Limb (tissue), 2 donors: ENCODE results near the gene WBP2.
A peak's percentile ranks its signal among the peaks of the same experiment; 100 is the strongest.

Experiments
- DNase-seq, 2 donors: peaks; one replicate each; pipeline ENCODE4 v3.0.0-alpha.2; 2016; ENCODE audit errors: extremely low spot score in 2 of 2

WBP2 gene

DNA sequence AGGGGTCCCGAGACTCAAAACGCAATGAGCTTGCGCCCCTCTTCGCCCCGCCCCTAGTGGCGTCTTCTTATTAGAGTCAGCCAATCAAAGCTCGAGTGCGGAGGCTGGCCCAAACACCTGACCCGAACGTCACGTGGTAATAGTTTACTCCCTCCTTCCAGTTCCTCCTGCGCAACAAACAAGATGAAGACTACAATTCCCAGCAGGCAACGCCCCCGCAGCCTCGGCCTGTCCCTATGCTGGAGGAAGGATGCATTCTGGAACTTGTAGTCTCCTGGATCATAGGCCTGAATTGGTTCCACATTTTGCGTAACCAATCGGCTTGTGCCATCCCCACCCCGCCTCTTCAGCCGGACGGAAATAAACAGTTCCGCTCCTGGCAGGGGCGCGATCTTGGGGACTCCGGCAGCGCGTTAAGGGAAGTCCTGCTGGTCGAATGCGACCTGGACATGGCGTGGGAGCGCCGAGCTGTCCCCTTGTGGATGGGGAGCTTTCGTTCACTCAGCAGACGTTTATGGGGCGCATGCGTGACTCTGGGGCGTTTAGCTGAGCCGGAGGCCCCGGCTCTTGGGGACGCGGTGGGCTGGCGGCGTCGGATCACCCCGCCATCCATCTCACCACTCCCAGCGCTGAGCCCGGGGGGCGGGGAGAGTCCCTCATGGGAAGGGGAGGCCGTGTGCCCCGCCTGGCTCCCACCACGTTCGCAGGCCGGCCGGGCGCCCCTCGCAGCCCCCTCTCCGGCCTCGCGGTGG is at the start of gene WBP2:
WBP2 (minus strand) TSS at position 26 of the 752 bp plus-strand sequence. CDS start 38 bp downstream, outside the sequence.
- DNase-seq = peak; percentile 96 to 100

DNA sequence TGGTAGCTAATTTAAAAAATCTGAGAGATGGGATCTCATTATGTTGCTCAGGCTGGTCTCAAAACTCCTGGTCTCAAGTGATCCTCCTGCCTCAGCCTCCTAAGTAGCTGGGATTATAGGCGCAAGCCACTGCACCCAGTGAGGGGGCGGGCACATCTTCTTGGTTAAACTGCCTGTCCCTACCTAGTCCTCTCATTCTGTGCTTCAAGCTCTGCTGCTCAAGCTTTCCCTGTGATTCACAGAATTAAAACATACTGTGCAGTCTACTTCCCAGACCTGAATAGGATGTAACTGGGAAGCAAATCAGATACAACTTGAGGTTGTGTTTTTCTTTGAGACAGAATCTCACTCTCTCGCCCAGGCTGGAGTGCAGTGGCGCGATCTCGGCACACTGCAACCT is 47.3 kb upstream of the WBP2 start:
- DNase-seq = no peak

DNA sequence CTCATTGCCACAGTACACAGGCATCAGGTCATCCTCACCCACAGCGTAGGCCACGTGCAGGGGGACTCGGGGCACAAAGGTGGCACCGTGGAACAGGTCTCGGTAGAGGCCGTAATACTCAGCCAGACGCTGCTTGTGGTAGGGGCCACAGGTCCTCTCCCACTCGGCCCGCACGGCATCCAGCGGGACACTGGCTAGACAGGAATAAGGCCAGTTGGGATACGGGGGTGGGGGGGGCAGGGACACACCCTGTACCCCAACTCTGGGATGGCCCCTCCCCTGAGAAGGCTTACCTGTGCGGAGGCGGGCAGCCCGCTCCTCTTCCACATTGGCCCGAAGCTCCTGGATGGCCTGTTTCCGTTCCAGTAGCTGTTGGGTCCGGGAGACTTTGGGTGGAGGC is 46.6 kb upstream of the WBP2 start:
- no peak for DNase-seq

DNA sequence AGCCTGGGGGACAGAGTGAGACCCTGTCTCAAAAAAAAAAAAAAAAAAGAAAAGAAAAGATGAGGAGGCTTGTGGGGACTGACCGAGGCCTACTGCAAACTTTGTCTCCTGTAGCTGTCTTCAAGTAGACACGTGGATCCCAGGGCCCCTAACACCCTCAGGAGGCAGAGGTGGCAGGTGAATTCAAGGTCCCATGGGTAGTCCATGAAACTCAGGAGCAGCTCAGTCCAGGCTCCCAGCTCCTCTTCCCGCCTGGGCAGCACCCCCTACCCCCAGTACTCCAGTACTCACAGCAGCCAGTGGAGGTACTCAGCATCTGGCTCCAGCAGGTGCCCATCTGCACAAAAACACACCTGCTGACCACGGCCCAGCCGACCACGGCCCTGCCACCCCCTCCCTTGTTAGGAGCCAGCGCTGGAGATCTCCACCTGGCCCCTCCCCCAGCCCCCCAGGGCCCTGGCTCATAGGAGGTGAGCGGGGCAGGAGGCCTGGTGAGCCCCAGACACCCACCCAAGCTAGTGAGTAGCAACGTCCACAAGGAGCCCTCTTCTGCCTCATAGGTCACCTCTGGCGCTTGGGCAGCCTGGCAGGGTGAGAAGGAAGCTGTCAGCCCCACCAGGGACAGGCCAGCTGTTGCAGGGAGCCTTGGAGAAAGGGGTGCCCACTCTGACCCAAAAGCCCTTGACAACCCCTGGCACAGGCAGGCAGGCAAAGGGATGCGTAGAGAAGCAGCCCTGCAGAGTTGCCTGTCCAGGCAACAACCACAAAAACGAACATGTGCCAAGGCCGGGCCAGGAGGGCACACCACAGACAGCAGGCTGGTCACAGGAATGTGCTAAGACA is 45.8 kb upstream of the WBP2 start:
- peak in 1 of 2 donors; percentile 27 for DNase-seq

DNA sequence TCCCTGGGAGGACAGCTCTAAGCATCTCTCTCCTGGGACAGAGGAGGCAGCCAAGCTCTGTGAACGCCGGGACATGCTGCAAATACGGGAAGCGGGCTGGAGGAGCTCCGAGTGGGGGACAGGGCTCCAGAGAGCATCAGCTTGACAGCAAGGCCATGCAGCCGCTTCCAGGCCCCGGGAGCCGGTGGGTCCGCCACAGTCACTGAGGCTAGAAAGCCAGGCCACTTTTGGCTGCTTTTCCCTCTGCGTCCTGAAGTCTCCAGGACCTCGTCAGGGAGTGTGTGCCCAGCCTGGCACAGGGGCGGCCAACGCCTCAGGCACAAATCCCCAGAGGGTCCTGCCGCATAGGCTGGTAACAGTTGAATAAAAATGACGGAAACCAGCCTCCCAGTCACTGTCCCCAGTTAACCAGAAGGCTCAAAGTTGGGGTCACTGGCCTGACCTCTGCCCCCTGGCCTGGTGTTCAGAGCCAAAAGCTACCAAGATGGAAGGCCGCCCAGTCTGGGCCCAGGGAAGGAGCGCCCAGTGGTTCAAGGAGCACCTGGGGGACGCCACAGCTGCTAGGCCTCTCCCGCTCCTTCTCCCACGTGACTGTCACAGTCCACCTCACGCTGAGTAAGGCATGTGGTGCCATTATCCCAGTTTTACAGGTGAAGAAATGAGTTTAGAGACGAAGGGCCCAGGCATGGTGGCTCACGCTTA is 44.8 kb upstream of the WBP2 start:
- DNase-seq = no peak

DNA sequence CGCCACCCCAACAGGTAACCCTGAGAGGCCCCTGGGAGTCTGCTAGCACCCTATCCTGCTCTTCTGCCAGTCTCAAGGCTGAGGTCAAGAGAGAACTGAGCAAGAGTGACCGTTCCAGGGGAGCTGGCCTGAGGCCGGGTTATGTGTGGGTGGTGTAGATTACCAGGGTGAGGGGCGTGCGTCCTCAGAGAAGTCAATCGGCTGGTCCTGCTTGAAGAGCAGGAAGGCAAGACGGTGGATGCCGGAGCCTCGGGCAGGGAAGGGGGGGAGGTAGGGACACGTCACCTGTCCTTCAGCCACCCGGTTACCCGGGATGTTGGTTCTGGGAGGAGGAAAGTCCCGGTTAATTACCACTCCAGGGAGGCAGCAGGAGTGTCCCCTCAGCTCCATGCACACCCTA is 44.2 kb upstream of the WBP2 start:
- DNase-seq = peak in 1 of 2 donors; percentile 27

DNA sequence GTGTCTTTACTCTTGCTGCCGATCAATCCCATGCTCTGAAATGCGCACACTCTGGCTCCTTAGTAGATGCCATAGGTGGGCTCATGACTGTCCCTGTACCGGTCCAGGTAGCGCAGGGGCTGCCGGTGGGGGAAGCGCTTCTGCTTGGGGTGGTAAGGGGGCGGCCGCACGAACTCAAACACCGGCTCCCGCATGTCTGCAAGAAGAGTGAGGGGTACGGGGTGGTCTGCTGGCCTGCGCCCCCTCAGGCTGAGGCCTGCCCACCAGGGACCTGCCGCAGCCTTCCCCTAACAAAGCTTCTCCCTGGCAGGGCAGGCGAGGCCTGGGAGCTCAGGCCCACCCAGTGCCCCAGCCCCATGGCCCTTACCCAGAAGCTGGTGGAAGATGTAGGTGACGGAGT is 43.7 kb upstream of the WBP2 start:
- no peak for DNase-seq

DNA sequence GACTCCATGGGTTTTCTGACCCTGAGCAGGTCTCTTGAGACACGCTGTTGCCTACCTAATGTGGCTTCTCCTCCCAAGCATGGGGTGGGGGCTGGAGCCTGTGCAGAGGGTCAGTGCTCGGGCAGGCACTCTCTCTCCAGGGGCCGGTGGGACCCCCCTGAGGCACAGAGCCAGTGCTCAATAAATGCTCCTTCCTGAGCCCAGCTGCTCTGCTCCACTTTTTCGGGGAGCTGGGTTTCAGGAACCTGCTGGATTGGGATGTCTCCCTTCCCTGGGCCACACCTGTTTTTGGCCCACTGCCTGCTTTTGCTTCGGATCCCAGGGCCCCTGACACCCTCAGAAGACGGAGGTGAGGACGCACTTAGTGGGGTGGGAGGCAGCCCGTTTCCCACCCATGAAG is 42.9 kb upstream of the WBP2 start:
- peak in 1 of 2 donors; percentile 29 for DNase-seq

DNA sequence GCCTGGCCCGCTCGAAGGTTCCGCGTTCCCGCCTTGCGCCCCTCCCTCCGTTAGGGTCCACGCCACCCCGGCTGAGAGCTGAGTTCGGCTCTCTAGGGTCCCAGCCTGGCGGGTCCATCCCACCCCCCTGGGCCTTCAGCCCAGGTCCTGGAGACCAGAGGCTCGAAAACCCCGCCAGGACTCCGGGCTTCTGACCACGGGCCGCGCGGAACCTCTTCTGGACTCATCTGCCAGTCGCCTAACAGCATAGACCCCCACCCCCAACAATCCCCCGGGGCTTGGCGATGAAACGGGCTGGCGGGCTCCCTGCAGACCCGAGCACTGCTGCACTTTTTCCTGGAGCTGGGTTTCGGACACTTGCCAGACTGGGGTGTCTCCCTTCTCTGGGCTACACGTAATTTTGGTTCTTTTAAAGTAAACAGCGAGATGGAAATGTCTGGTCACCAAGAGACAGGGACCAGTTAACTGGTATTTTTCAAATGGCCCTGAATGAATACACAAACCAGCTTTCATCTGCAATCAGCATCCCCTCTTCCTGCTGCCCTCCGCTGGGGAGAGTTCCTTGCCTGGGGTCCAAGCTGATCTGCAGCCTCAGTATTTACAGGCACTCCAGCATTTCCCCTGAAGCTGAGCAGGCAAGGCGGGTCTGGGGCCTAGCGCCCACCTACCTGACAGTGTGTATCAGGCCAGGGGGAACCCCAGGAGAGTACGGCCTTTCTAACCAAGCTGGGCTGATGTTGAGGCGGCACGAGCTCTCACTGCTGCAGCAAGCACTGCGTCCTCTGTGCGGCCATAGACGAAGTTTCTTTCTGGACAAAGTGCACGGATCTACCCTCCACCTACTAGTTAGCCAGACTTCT is 42.3 kb upstream of the WBP2 start:
- peak in 1 of 2 donors; percentile 26 for DNase-seq

DNA sequence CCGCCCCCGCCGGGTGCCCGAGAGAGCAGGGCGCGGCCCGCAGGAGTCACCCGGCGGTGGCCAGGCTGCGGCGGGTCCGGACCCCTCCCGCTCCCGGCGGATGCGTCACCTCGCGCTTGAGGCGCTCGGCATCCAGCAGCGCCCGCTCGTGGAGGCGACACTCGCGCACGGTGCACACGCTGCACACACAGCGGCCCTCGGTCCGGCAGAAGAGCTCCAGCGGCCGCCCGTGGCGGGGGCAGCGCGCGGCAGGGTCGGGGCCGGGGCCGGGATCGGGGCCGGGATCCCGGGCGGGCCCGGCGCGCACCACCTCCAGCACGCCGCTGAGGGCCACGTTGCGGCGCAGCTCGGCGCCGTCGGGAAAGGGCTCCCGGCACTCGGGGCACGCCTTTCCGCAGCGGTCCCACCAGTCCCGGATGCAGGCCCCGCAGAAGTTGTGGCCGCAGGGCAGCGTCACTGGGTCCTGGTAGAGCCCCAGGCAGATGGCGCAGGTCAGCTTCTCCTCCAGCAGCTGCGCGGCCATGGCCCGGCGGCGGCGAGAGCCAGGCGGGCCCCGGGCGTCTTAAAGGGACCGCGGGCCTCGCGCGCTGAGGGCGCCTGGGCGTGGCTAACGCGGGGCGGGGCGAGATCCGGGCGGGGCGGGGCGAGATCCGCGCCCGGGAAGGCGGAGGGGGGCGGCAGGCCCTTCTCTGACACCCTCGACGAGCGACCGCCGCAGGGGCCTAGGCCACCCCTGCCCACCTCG is 41.5 kb upstream of the WBP2 start, which contains the start of gene TRIM65:
TRIM65 (minus strand) TSS at position 537 of the 745 bp plus-strand sequence; CDS start at position 523, 14 bp downstream.
- peak; percentile 76 to 87 for DNase-seq

DNA sequence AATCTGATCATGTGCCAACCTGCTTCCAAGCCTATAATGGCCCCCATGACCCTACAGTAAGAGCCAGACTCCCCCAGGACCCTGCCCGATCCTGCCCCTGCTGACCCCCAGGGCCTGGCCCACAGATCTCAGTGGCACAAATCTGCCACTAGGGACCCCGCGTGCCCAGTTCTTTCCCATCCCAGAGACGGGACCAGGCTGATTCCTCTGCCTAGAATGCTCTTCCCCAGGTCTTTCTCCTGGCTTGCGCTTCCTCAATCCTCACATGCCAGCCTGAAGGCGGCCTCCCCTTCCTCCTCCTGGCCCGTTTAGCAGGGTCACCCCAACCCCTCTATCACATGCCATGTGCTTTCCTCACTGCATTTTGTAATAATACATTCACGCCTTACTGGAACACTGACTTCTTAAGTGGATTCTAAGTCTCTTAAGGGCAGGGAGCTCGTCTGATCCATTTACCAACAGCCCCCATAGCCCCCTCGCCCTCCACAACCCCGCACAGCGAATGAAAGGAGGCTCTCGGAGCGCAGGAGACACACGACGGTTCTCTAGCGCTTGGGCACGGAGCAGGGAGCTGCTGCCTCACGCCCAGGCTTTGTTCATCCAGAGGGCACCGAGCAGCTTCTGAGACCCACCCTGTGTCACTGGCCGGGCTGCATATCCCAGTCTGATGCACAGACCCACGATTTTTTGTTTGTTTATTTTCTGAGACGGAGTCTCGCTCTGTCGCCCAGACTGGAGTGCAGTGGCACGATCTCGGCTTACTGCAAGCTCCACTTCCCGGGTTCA is 40.4 kb upstream of the WBP2 start:
- DNase-seq = peak in 1 of 2 donors; percentile 34

DNA sequence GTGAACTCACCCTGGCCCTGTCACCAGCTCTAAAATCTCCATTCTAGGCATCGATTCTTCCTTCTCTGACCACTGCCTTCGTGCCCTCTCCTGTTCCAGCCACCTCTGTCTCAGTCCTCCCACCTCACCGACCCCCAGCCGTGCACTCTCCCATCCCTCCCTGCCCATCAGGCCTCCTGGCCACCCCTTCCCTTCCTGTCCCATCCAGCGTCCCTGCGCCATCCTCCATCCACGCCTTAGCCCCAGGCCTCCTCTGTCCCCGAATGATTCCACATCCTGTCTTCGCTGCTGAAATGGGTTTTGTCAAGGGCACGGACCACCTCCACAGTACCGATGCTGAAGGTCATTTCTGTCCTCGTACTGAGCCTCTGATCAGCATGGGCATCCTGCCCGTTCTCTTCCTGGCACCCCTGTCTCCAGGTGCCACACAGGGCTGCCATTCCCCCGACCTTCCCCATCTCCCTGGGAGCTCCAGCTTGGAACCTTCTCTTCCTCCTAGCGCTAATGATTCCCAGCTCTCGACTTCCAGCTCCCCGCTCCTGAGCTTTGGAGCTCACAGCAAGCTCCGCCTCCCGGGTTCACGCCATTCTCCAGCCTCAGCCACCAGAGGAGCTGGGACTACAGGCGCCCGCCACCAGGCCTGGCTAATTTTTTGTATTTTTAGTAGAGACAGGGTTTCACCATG is 39.1 kb upstream of the WBP2 start:
- DNase-seq = peak in 1 of 2 donors; percentile 31

DNA sequence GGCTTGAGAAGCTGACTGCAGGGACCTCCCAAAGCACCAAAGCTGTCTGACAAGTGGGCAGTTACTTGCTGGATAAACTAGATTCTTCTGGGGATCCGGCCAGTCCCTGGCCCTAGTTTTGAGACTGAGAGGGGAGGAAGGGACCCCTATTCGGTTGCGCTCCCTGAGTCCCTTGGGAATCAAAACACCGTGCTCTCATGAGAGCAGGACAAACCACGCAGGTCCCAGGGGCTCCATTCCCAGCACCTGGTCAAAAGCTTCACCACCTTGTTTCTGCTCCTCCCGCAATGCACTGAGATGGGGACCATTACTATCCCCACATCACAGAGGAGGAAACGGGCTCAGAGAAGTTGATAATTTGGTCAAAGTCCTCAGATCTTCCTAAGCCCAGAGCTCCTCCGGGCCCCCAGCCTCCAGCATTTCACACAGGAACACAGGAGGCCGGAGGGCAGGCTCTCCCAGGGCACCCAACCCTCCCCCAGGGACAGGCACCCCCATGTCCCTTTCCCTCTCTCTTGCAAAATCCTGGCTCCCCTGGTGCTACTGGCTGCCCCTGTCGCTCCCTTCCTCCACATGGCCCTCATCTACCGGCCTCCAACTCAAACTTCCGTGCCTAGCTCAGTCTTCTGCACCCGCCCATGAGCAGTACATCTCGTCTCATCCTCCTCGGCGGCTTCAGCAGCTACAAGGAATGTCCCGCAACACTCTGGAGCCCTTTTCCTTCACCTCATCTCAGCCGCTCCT is 38.3 kb upstream of the WBP2 start:
- DNase-seq = peak in 1 of 2 donors; percentile 34

DNA sequence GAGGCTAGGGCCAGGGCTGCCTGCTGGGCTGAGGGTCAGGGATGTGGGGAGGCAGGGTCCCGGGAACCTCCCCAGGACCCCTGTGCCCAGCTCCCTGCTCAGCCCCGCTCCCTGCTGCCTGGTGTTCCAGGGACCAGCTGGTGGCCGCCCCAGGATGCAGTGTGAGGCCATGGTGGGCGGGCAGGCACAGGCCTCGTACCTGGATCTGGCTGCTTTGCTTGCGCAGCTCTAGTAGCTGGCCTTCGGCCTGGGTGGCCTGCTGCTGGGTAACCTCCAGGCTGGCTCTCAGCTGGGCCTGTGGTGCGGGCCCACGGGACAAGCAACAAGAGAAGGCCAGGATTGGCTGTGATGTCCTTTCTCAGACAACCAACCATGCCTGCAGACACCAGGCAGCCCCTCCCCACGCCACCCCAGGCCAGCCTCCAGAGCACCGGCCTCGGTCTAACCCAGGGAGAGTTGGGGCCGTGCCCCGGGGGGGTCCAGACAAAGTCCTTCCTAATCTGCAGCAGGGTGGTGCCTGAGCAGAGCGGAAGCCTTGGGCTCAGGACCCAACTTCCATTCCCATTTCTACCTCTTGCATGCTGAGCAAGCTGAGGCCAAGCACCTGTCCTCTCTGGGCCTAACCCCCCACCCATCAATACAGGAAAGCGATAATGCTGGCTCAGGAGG is 37.6 kb upstream of the WBP2 start:
- peak in 1 of 2 donors; percentile 24 for DNase-seq

DNA sequence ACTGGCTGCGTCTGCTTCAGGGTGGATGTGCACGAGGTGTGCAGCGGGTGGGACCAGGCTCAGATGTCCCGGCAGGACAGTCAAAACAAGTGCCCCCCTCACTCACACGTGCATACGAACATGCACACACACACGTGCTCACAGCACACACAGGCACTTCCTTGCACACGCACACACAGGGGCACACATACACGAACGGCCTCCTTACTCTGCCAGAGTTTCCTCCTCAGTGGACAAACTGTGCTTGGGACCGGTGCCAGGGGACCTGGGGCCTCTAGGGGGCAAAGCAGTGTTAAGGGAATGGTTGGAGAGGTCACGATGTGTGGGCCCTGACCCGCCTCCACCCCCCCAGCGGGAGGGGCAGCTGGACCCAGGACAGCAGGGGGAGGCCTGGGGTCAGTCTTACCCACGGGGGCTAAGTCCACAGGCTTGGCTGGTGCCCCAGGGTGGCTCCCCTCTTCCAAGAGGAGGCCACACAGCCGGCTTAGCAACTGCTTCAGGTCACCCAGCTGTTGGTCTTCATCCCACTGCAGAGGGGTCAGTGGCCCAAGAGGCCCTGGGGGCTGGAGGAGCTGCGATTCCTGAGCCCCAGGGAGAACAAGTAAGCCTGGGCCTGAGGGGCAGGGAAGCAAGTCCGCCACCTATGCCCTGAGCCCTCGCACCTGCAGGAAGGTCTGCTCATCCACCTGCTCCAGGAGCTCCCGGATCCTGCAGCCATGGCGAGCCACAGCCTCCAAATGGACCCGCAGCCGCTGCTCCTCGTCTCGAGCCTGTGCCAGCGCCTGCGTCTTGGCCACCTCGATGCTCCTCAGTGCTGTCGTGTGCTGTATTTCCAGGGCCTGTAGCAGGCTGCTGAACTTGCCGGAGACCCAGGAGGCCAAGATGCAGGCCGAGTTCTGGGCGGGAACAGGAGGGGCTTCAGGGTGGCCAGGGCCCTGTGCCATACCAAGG is 36.7 kb upstream of the WBP2 start:
- DNase-seq = no peak

DNA sequence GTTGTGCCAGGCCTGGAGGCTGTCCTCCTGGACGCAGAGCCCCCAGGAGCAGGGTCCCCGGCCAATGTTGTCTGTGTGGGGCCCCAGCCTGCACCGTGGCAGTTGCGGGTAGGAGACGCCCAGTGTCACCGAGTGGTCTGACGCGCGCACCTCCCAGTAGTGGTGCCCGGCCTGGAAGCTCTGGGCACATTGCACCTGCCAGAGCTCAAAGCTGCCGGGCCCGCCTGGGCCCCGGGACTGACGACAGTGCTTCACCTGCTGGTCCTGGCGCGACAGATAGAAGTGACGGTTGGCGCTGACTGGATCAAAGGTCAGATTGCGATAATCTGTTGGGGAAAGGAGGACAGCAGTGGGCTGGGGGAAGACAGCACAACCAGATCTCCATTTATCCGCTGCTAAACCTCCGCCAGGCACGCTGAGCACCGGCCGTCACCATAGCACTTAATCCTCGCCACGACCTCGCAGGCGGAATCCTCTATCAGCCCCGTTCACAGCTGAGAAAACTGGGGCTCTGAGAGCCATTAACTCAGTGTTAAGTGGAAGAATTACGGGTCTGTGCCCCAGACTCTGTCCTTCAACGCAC is 36.0 kb upstream of the WBP2 start:
- DNase-seq = no peak
